Neural progenitor cell (in vitro differentiated cells): Measurements from ENCODE around the gene PSME3IP1. TPM values are rescaled to one million over a fixed set of nuclear protein-coding genes. Genes with fewer than 3 reads are reported as not detected.

ENCODE experiments used
- DNase-seq: peaks from one replicate; pipeline ENCODE4 v3.0.0-alpha.2; 2016; ENCODE audit warnings: low spot score
- H2AFZ ChIP-seq: fragments of 200-600 bp; sonication (generic); replicated peaks from 2 replicates; pipeline ENCODE4 v1.6.1; 2016; ENCODE audit warnings: antibody characterized with exemption
- H3F3A ChIP-seq: fragments of 200-600 bp; sonication (generic); 2 replicates; pipeline ENCODE4 v1.6.1; 2016; ENCODE audit warnings: antibody characterized with exemption, low read depth
- H3K27ac ChIP-seq: fragments of 200-600 bp; sonication (generic); 2 replicates; pipeline ENCODE4 v1.5.1; 2016; ENCODE audit warnings: mild to moderate bottlenecking
- H3K27me3 ChIP-seq: fragments of 200-600 bp; sonication (generic); 2 replicates; pipeline ENCODE4 v1.6.1; 2016; ENCODE audit warnings: mild to moderate bottlenecking, moderate library complexity
- H3K36me3 ChIP-seq: fragments of 200-600 bp; sonication (generic); 2 replicates; pipeline ENCODE4 v1.5.1; 2016
- H3K4me1 ChIP-seq: fragments of 200-600 bp; sonication (generic); 2 replicates; pipeline ENCODE4 v1.6.1; 2016; ENCODE audit warnings: mixed run types
- H3K4me2 ChIP-seq: fragments of 200-600 bp; sonication (generic); 2 replicates; pipeline ENCODE4 v1.6.1; 2016
- H3K4me3 ChIP-seq: fragments of 200-600 bp; sonication (generic); 2 replicates; pipeline ENCODE4 v1.5.1; 2016
- H3K79me2 ChIP-seq: fragments of 200-600 bp; sonication (generic); 2 replicates; pipeline ENCODE4 v1.6.1; 2016; ENCODE audit warnings: low read depth
- H3K9ac ChIP-seq: fragments of 200-600 bp; sonication (generic); 2 replicates; pipeline ENCODE4 v1.6.1; 2016
- H3K9me3 ChIP-seq: fragments of 200-600 bp; sonication (generic); 2 replicates; pipeline ENCODE4 v1.5.1; 2016; ENCODE audit warnings: low read depth
- H4K20me1 ChIP-seq: fragments of 200-600 bp; sonication (generic); 2 replicates; pipeline ENCODE4 v1.6.1; 2016; ENCODE audit warnings: low read depth
- H3K27ac Mint-ChIP-seq: 3 replicates; pipeline ENCODE4 v1.8.0; 2021; ENCODE audit warnings: mixed read lengths
- H3K27me3 Mint-ChIP-seq: 2 replicates; pipeline ENCODE4 v1.8.0; 2022; ENCODE audit warnings: low read depth, mild to moderate bottlenecking, inconsistent platforms, moderate library complexity, mixed read lengths; ENCODE audit not compliant: insufficient read depth
- H3K36me3 Mint-ChIP-seq: 3 replicates; pipeline ENCODE4 v1.8.0; 2021; ENCODE audit warnings: mixed read lengths
- H3K4me1 Mint-ChIP-seq: 3 replicates; pipeline ENCODE4 v1.8.0; 2021; ENCODE audit warnings: mixed read lengths
- H3K4me3 Mint-ChIP-seq: 3 replicates; pipeline ENCODE4 v1.8.0; 2021; ENCODE audit warnings: mild to moderate bottlenecking, moderate library complexity, mixed read lengths
- H3K9me3 Mint-ChIP-seq: 3 replicates; pipeline ENCODE4 v1.8.0; 2020; ENCODE audit warnings: mixed read lengths
- EZH2 ChIP-seq: fragments of 200-600 bp; sonication (generic); IDR thresholded peaks from 2 replicates; pipeline ENCODE4 v1.6.1; 2017; ENCODE audit warnings: antibody characterized with exemption, mild to moderate bottlenecking, moderate library complexity
- EZH2phosphoT487 ChIP-seq: fragments of 200-600 bp; sonication (generic); IDR thresholded peaks from 2 replicates; pipeline ENCODE4 v1.6.1; 2017; ENCODE audit warnings: antibody characterized with exemption
- total RNA-seq: library from RNA; depleted of rRNA; stranded (reverse); fragments of >200 nt; gene quantifications from 2 replicates; pipeline ENCODE4 v1.2.3, GENCODE V29; 2015; ENCODE audit warnings: low replicate concordance
- TF ChIP-seq, protein P1 (sequence below): fragments of 200-600 bp; sonication (generic); IDR thresholded peaks from 2 replicates; pipeline ENCODE4 v1.5.1; 2017; ENCODE audit warnings: antibody characterized with exemption, mild to moderate bottlenecking

PSME3IP1 gene
- total RNA-seq, 1 donor from 2014 or later: 184 TPM

DNA sequence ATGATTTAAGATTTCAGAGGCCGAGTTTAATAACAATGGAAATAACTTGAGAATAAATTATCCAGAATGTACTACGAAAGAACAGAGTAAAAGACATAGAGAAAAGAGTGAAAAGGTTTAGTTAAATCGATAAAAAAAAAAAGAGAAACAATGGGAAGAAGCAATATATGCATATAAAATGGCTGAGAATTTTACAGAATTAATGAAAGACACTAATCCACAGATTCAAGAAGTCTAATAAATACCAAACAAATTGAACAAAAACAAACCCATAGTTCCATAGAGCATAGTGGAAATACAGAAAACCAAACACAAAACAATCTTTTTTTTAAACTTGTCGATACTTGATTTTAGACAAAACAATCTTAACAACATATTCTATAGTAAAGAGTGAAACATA, 1.7 kb downstream of the PSME3IP1 start:
- H3K79me2 ChIP-seq: peaks cover 95% of the 10 kb centered on the region
- TF ChIP-seq EZH2 (no peak), EZH2phosphoT487 (no peak)
- TF ChIP-seq, protein P1, sequence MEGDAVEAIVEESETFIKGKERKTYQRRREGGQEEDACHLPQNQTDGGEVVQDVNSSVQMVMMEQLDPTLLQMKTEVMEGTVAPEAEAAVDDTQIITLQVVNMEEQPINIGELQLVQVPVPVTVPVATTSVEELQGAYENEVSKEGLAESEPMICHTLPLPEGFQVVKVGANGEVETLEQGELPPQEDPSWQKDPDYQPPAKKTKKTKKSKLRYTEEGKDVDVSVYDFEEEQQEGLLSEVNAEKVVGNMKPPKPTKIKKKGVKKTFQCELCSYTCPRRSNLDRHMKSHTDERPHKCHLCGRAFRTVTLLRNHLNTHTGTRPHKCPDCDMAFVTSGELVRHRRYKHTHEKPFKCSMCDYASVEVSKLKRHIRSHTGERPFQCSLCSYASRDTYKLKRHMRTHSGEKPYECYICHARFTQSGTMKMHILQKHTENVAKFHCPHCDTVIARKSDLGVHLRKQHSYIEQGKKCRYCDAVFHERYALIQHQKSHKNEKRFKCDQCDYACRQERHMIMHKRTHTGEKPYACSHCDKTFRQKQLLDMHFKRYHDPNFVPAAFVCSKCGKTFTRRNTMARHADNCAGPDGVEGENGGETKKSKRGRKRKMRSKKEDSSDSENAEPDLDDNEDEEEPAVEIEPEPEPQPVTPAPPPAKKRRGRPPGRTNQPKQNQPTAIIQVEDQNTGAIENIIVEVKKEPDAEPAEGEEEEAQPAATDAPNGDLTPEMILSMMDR: no peak
- peak overlapping the region; percentile 97 for H3K4me3 ChIP-seq
- peak overlapping the region; percentile 97 for H3K4me2 ChIP-seq
- peaks cover 32% of the 10 kb centered on the region for H3K4me1 ChIP-seq
- no peak overlapping the region for H3K27ac ChIP-seq
- H3F3A ChIP-seq: peaks cover 18% of the 10 kb centered on the region
- H4K20me1 ChIP-seq: peaks cover 30% of the 10 kb centered on the region
- no peaks in the 10 kb centered on the region for H3K27me3 ChIP-seq
- Mint-ChIP-seq H3K27ac (no peak overlapping the region), H3K27me3 (no peaks in the 10 kb centered on the region), H3K4me1 (peaks cover 32% of the 10 kb centered on the region), H3K9me3 (no peaks in the 10 kb centered on the region), H3K36me3 (no peaks in the 10 kb centered on the region), H3K4me3 (peak overlapping the region; percentile 100)
- no peak overlapping the region for H3K9ac ChIP-seq
- H3K9me3 ChIP-seq: no peaks in the 10 kb centered on the region
- no peak for DNase-seq
- no peaks in the 10 kb centered on the region for H3K36me3 ChIP-seq
- H2AFZ ChIP-seq: no peak overlapping the region

GRCh38 chr16:57179215-57179828, 6.5 kb downstream of the PSME3IP1 start:
- peaks cover 25% of the 10 kb centered on the region for H3K4me1 ChIP-seq
- peak overlapping the region; percentile 58 for H3K4me2 ChIP-seq
- H3K4me1 Mint-ChIP-seq: peaks cover 19% of the 10 kb centered on the region
- no peak overlapping the region for H3K9ac ChIP-seq
- no peaks in the 10 kb centered on the region for H3K36me3 Mint-ChIP-seq
- no peaks in the 10 kb centered on the region for H3K9me3 Mint-ChIP-seq
- no peak for TF ChIP-seq EZH2
- no peak for TF ChIP-seq EZH2phosphoT487
- TF ChIP-seq, protein P1: no peak
- peaks cover 24% of the 10 kb centered on the region for H4K20me1 ChIP-seq
- no peaks in the 10 kb centered on the region for H3K27me3 Mint-ChIP-seq
- peak overlapping the region; percentile 69 for H3K27ac ChIP-seq
- no peak overlapping the region for H3K27ac Mint-ChIP-seq
- H3K4me3 ChIP-seq: peak overlapping the region; percentile 5
- H3K9me3 ChIP-seq: no peaks in the 10 kb centered on the region
- H3F3A ChIP-seq: peaks cover 24% of the 10 kb centered on the region
- H3K79me2 ChIP-seq: peaks cover 93% of the 10 kb centered on the region
- H3K27me3 ChIP-seq: no peaks in the 10 kb centered on the region
- no peak overlapping the region for H2AFZ ChIP-seq
- no peak for DNase-seq
- H3K4me3 Mint-ChIP-seq: no peak overlapping the region
- no peaks in the 10 kb centered on the region for H3K36me3 ChIP-seq

- H3K27ac ChIP-seq: peak overlapping the region; percentile 69
- no peaks in the 10 kb centered on the region for H3K27me3 ChIP-seq
- no peaks in the 10 kb centered on the region for H3K27me3 Mint-ChIP-seq
- H3K36me3 Mint-ChIP-seq: no peaks in the 10 kb centered on the region
- no peak overlapping the region for H3K27ac Mint-ChIP-seq
- no peak overlapping the region for H3K9ac ChIP-seq
- no peaks in the 10 kb centered on the region for H3K9me3 ChIP-seq
- H3K4me1 Mint-ChIP-seq: peaks cover 16% of the 10 kb centered on the region
- H3K4me2 ChIP-seq: peak overlapping the region; percentile 58
- no peaks in the 10 kb centered on the region for H3K36me3 ChIP-seq
- peaks cover 24% of the 10 kb centered on the region for H4K20me1 ChIP-seq
- H3K9me3 Mint-ChIP-seq: no peaks in the 10 kb centered on the region
- peak overlapping the region; percentile 5 for H3K4me3 ChIP-seq
- H3F3A ChIP-seq: peaks cover 24% of the 10 kb centered on the region
- peaks cover 92% of the 10 kb centered on the region for H3K79me2 ChIP-seq
- no peak overlapping the region for H2AFZ ChIP-seq
- H3K4me3 Mint-ChIP-seq: no peak overlapping the region
- peaks cover 20% of the 10 kb centered on the region for H3K4me1 ChIP-seq
- DNase-seq: peak; percentile 54
- TF ChIP-seq EZH2: no peak
- TF ChIP-seq, protein P1: no peak
- no peak for TF ChIP-seq EZH2phosphoT487
Measured at GRCh38 chr16:57178793-57179212, 7.0 kb downstream of the PSME3IP1 start.
